ENCODE results near the gene RASL10B. TPM values are rescaled to one million over a fixed set of nuclear protein-coding genes. Genes with fewer than 3 reads are reported as not detected.

The RASL10B gene
- total RNA-seq, 4 donors from 2014 or later = 4.7 to 13.8 (median 10.0) TPM

DNA sequence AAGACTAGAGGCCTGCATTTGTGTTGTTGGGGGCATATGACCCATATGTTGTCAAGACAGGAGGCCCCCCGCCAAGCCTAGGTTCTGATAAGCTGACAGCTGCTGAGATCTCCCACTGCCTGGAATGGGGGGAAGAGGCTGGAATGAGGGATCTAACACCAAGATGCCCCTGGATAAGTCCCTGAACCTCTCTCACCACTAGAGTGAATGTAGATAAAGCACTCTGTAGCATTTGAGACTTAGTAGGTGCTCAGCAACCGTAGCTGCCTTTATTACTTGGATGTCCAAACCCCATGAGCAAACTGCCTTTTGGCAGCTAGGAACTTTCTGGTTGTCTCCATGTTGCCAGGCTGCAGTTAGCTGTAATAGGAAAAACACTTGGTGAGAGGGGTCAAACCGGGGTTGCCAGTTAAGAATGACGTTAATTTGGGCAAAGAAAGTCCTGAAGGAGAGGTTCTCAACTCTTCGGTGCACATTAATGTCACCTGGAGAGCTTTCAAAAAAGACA, 4.4 kb upstream of the RASL10B start:
- Histone ChIP-seq H3K9me3 (no peaks in the 10 kb centered on the region), H3K4me1 (peaks cover 18 to 25% of the 10 kb centered on the region in 2 donors), H3K4me3 (no peak overlapping the region), H3K27ac (no peak overlapping the region), H3K27me3 (no peaks in the 10 kb centered on the region), H3K36me3 (peaks cover 0 to 36% of the 10 kb centered on the region in 2 donors)
- ATAC-seq = no peak
- no peak for DNase-seq
- intact Hi-C loops (cut with DNase I; ENCODE audit: low total_unique reads) = no loop called here
- in situ Hi-C loops (cut with MboI; ENCODE audit: low sequenced_read_pairs in 4 of 4) = loop anchor here in 1 of 4 donors (25.0 kb wide), 1 partner anchor 565 kb away; no protein-coding TSS in a partner anchor
- TF ChIP-seq, protein P1, sequence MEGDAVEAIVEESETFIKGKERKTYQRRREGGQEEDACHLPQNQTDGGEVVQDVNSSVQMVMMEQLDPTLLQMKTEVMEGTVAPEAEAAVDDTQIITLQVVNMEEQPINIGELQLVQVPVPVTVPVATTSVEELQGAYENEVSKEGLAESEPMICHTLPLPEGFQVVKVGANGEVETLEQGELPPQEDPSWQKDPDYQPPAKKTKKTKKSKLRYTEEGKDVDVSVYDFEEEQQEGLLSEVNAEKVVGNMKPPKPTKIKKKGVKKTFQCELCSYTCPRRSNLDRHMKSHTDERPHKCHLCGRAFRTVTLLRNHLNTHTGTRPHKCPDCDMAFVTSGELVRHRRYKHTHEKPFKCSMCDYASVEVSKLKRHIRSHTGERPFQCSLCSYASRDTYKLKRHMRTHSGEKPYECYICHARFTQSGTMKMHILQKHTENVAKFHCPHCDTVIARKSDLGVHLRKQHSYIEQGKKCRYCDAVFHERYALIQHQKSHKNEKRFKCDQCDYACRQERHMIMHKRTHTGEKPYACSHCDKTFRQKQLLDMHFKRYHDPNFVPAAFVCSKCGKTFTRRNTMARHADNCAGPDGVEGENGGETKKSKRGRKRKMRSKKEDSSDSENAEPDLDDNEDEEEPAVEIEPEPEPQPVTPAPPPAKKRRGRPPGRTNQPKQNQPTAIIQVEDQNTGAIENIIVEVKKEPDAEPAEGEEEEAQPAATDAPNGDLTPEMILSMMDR (IDR thresholded peaks at IDR 0.05 in 4 of 5, conservative IDR thresholded peaks at IDR 0.05 in 1 of 5) = no peak
- TF ChIP-seq POLR2A (IDR thresholded peaks at IDR 0.05) = no peak

DNA sequence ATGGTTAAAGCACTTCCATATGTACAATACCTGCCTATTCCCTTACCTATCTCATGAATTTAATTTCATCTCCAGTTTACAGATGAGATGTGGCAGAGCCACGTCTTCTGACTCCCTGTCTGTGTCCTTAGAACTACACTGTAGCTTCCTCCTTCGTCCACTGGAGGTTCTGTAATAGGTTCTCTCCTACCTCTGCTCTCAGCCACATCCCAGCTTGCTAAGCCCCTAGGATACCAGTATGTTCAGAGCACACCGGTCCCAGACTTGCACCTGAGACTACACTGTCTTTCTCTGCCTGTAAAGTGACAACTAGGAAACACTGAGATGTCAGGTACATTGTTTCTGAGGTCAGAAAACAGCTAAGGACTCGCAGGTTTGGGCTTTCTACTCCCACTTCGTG, 3.8 kb upstream of the RASL10B start:
- Histone ChIP-seq H3K4me3 (no peak overlapping the region), H3K4me1 (peaks cover 23 to 25% of the 10 kb centered on the region in 2 donors), H3K27me3 (no peaks in the 10 kb centered on the region), H3K9me3 (no peaks in the 10 kb centered on the region), H3K27ac (no peak overlapping the region), H3K36me3 (peaks cover 0 to 34% of the 10 kb centered on the region in 2 donors)
- TF ChIP-seq, protein P1 (IDR thresholded peaks at IDR 0.05 in 4 of 5, conservative IDR thresholded peaks at IDR 0.05 in 1 of 5) = no peak
- no peak for TF ChIP-seq POLR2A (IDR thresholded peaks at IDR 0.05)
- no peak for ATAC-seq
- in situ Hi-C loops (cut with MboI; ENCODE audit: low sequenced_read_pairs in 4 of 4) (loop anchor here in 1 of 4 donors (25.0 kb wide), 1 partner anchor 565 kb away; no protein-coding TSS in a partner anchor), intact Hi-C loops (cut with DNase I; ENCODE audit: low total_unique reads) (no loop called here)
- DNase-seq = no peak

- Histone ChIP-seq H3K9me3 (no peaks in the 10 kb centered on the region), H3K27me3 (no peaks in the 10 kb centered on the region), H3K4me3 (no peak overlapping the region), H3K36me3 (peaks cover 0 to 27% of the 10 kb centered on the region in 2 donors), H3K4me1 (peaks cover 25 to 28% of the 10 kb centered on the region in 2 donors), H3K27ac (no peak overlapping the region)
- TF ChIP-seq, protein P1 (IDR thresholded peaks at IDR 0.05 in 4 of 5, conservative IDR thresholded peaks at IDR 0.05 in 1 of 5) = no peak
- TF ChIP-seq POLR2A (IDR thresholded peaks at IDR 0.05) = no peak
- intact Hi-C loops (cut with DNase I; ENCODE audit: low total_unique reads) = no loop called here
- in situ Hi-C loops (cut with MboI; ENCODE audit: low sequenced_read_pairs in 4 of 4) = loop anchor here in 1 of 4 donors (25.0 kb wide), 1 partner anchor 566 kb away; no protein-coding TSS in a partner anchor
- DNase-seq (no peak), ATAC-seq (no peak)
These were observed 2.9 kb upstream of the RASL10B start for GRCh38 chr17:35728551-35728950.

- Histone ChIP-seq H3K27me3 (no peaks in the 10 kb centered on the region), H3K27ac (no peak overlapping the region), H3K4me1 (peaks cover 25 to 28% of the 10 kb centered on the region in 2 donors), H3K9me3 (no peaks in the 10 kb centered on the region), H3K4me3 (no peak overlapping the region), H3K36me3 (peaks cover 0 to 18% of the 10 kb centered on the region in 2 donors)
- no peak for DNase-seq
- intact Hi-C loops (cut with DNase I; ENCODE audit: low total_unique reads) (no loop called here), in situ Hi-C loops (cut with MboI; ENCODE audit: low sequenced_read_pairs in 4 of 4) (loop anchor here in 1 of 4 donors (25.0 kb wide), 1 partner anchor 567 kb away; no protein-coding TSS in a partner anchor)
- no peak for TF ChIP-seq POLR2A (IDR thresholded peaks at IDR 0.05)
- TF ChIP-seq, protein P1 (IDR thresholded peaks at IDR 0.05 in 4 of 5, conservative IDR thresholded peaks at IDR 0.05 in 1 of 5) = no peak
- ATAC-seq = no peak
These were observed 2.0 kb upstream of the RASL10B start for GRCh38 chr17:35729405-35729833.

Data from gastrocnemius medialis (tissue), 4 donors.